ENCODE measurements around the gene AATK.

The AATK gene

GRCh38 chr17:81200695-81201580 is 34.9 kb upstream of the AATK start:
- Mint-ChIP-seq H3K36me3 (ENCODE audit: low read depth) (no peaks in the 10 kb centered on the region), H3K27ac (no peak overlapping the region), H3K27me3 (ENCODE audit: low read depth) (no peaks in the 10 kb centered on the region), H3K4me3 (no peak overlapping the region), H3K9me3 (no peaks in the 10 kb centered on the region), H3K4me1 (ENCODE audit: low read depth) (no peaks in the 10 kb centered on the region)

GRCh38 chr17:81200201-81200600 is 34.2 kb upstream of the AATK start:
- Mint-ChIP-seq H3K9me3 (no peaks in the 10 kb centered on the region), H3K36me3 (ENCODE audit: low read depth) (no peaks in the 10 kb centered on the region), H3K4me1 (ENCODE audit: low read depth) (no peaks in the 10 kb centered on the region), H3K27ac (no peak overlapping the region), H3K27me3 (ENCODE audit: low read depth) (no peaks in the 10 kb centered on the region), H3K4me3 (no peak overlapping the region)

- Mint-ChIP-seq H3K36me3 (ENCODE audit: low read depth) (no peaks in the 10 kb centered on the region), H3K27ac (no peak overlapping the region), H3K9me3 (no peaks in the 10 kb centered on the region), H3K27me3 (ENCODE audit: low read depth) (no peaks in the 10 kb centered on the region), H3K4me1 (ENCODE audit: low read depth) (no peaks in the 10 kb centered on the region), H3K4me3 (no peak overlapping the region)
These were observed 33.4 kb upstream of the AATK start for GRCh38 chr17:81199482-81199830.

GRCh38 chr17:81198826-81199481 is 32.9 kb upstream of the AATK start:
- Mint-ChIP-seq H3K27me3 (ENCODE audit: low read depth) (no peaks in the 10 kb centered on the region), H3K27ac (no peak overlapping the region), H3K4me3 (no peak overlapping the region), H3K9me3 (no peaks in the 10 kb centered on the region), H3K36me3 (ENCODE audit: low read depth) (no peaks in the 10 kb centered on the region), H3K4me1 (ENCODE audit: low read depth) (no peaks in the 10 kb centered on the region)

GRCh38 chr17:81197831-81198490 is 31.9 kb upstream of the AATK start:
- Mint-ChIP-seq H3K36me3 (ENCODE audit: low read depth) (no peaks in the 10 kb centered on the region), H3K9me3 (no peaks in the 10 kb centered on the region)

GRCh38 chr17:81197409-81197795 is 31.4 kb upstream of the AATK start:
- H3K4me1 Mint-ChIP-seq (ENCODE audit: low read depth) = no peaks in the 10 kb centered on the region
- H3K27me3 Mint-ChIP-seq (ENCODE audit: low read depth) = no peaks in the 10 kb centered on the region
- no peaks in the 10 kb centered on the region for H3K9me3 Mint-ChIP-seq
- H3K36me3 Mint-ChIP-seq (ENCODE audit: low read depth) = no peaks in the 10 kb centered on the region
- H3K4me3 Mint-ChIP-seq = no peak overlapping the region
- no peak overlapping the region for H3K27ac Mint-ChIP-seq

More at GRCh38 chr17:81197831-81198490, 31.9 kb upstream of the AATK start:
- H3K27ac Mint-ChIP-seq = no peak overlapping the region
- H3K4me3 Mint-ChIP-seq = no peak overlapping the region
- H3K4me1 Mint-ChIP-seq (ENCODE audit: low read depth) = no peaks in the 10 kb centered on the region
- H3K27me3 Mint-ChIP-seq (ENCODE audit: low read depth) = no peaks in the 10 kb centered on the region

GRCh38 chr17:81196505-81197408 is 30.7 kb upstream of the AATK start:
- Mint-ChIP-seq H3K36me3 (ENCODE audit: low read depth) (no peaks in the 10 kb centered on the region), H3K27ac (no peak overlapping the region), H3K27me3 (ENCODE audit: low read depth) (no peaks in the 10 kb centered on the region), H3K4me1 (ENCODE audit: low read depth) (no peaks in the 10 kb centered on the region), H3K9me3 (no peaks in the 10 kb centered on the region), H3K4me3 (no peak overlapping the region)

GRCh38 chr17:81195941-81196495 is 30.0 kb upstream of the AATK start:
- no peak overlapping the region for H3K27ac Mint-ChIP-seq
- H3K9me3 Mint-ChIP-seq = no peaks in the 10 kb centered on the region
- H3K4me1 Mint-ChIP-seq (ENCODE audit: low read depth) = no peaks in the 10 kb centered on the region
- H3K27me3 Mint-ChIP-seq (ENCODE audit: low read depth) = no peaks in the 10 kb centered on the region
- H3K36me3 Mint-ChIP-seq (ENCODE audit: low read depth) = no peaks in the 10 kb centered on the region
- no peak overlapping the region for H3K4me3 Mint-ChIP-seq

- Mint-ChIP-seq H3K27ac (no peak overlapping the region), H3K9me3 (no peaks in the 10 kb centered on the region), H3K36me3 (ENCODE audit: low read depth) (no peaks in the 10 kb centered on the region), H3K4me3 (no peak overlapping the region), H3K27me3 (ENCODE audit: low read depth) (no peaks in the 10 kb centered on the region), H3K4me1 (ENCODE audit: low read depth) (no peaks in the 10 kb centered on the region)
These were observed 29.2 kb upstream of the AATK start for GRCh38 chr17:81194941-81195901.

GRCh38 chr17:81194225-81194760 is 28.3 kb upstream of the AATK start:
- Mint-ChIP-seq H3K27ac (no peak overlapping the region), H3K36me3 (ENCODE audit: low read depth) (no peaks in the 10 kb centered on the region)

GRCh38 chr17:81193470-81194224 is 27.6 kb upstream of the AATK start:
- H3K27ac Mint-ChIP-seq = no peak overlapping the region
- no peaks in the 10 kb centered on the region for H3K4me1 Mint-ChIP-seq (ENCODE audit: low read depth)
- no peaks in the 10 kb centered on the region for H3K9me3 Mint-ChIP-seq
- no peak overlapping the region for H3K4me3 Mint-ChIP-seq
- H3K36me3 Mint-ChIP-seq (ENCODE audit: low read depth) = no peaks in the 10 kb centered on the region
- H3K27me3 Mint-ChIP-seq (ENCODE audit: low read depth) = no peaks in the 10 kb centered on the region

More at GRCh38 chr17:81194225-81194760, 28.3 kb upstream of the AATK start:
- H3K27me3 Mint-ChIP-seq (ENCODE audit: low read depth) = no peaks in the 10 kb centered on the region
- H3K9me3 Mint-ChIP-seq = no peaks in the 10 kb centered on the region
- H3K4me1 Mint-ChIP-seq (ENCODE audit: low read depth) = no peaks in the 10 kb centered on the region
- H3K4me3 Mint-ChIP-seq = no peak overlapping the region

GRCh38 chr17:81193051-81193410 is 27.0 kb upstream of the AATK start:
- no peaks in the 10 kb centered on the region for H3K36me3 Mint-ChIP-seq (ENCODE audit: low read depth)
- H3K27ac Mint-ChIP-seq = no peak overlapping the region
- no peak overlapping the region for H3K4me3 Mint-ChIP-seq
- no peaks in the 10 kb centered on the region for H3K9me3 Mint-ChIP-seq
- no peaks in the 10 kb centered on the region for H3K27me3 Mint-ChIP-seq (ENCODE audit: low read depth)
- H3K4me1 Mint-ChIP-seq (ENCODE audit: low read depth) = no peaks in the 10 kb centered on the region

Measured in T-helper 1 cell treated with Interleukin-12 subunit alpha and Interleukin-12 subunit beta and Interleukin-4 antibody, amounts not matched to agents 30 μg/mL and 1 μg/mL, for 36 hours (primary cell).